Measurements from ENCODE around the gene COMMD1.
"Not testable (repeated sequence)": the region's sequence is repeated elsewhere in the genome, so short reads cannot be mapped to it uniquely, and the experiment has no call there.

Gene COMMD1

GRCh38 chr2:62030902-62031301 is 125.4 kb downstream of the COMMD1 start:
- DNase-seq (ENCODE audit: low spot score): no peak

GRCh38 chr2:62032096-62032495 is 126.6 kb downstream of the COMMD1 start:
- no peak for DNase-seq (ENCODE audit: low spot score)

GRCh38 chr2:62034715-62035114 is 129.2 kb downstream of the COMMD1 start:
- DNase-seq (ENCODE audit: low spot score): no peak

GRCh38 chr2:62036229-62036628 is 130.8 kb downstream of the COMMD1 start:
- no peak for DNase-seq (ENCODE audit: low spot score)

- DNase-seq (ENCODE audit: low spot score): no peak
Observed at GRCh38 chr2:62036761-62037250, 131.3 kb downstream of the COMMD1 start.

- no peak for DNase-seq (ENCODE audit: low spot score)
Observed at GRCh38 chr2:62038975-62039771, 133.7 kb downstream of the COMMD1 start.

- no peak for DNase-seq (ENCODE audit: low spot score)
Observed at GRCh38 chr2:62040926-62041325, 135.5 kb downstream of the COMMD1 start.

GRCh38 chr2:62041701-62042385 is 136.4 kb downstream of the COMMD1 start:
- DNase-seq (ENCODE audit: low spot score): not testable (repeated sequence)

- no peak for DNase-seq (ENCODE audit: low spot score)
Observed at GRCh38 chr2:62042400-62042799, 136.9 kb downstream of the COMMD1 start.

- DNase-seq (ENCODE audit: low spot score): no peak
Observed at GRCh38 chr2:62042944-62043343, 137.5 kb downstream of the COMMD1 start.

GRCh38 chr2:62045017-62045543 is 139.6 kb downstream of the COMMD1 start:
- no peak for DNase-seq (ENCODE audit: low spot score)

- no peak for DNase-seq (ENCODE audit: low spot score)
Observed at GRCh38 chr2:62046141-62046540, 140.7 kb downstream of the COMMD1 start.

GRCh38 chr2:62050456-62051045 is 145.1 kb downstream of the COMMD1 start:
- DNase-seq (ENCODE audit: low spot score): no peak

- no peak for DNase-seq (ENCODE audit: low spot score)
Observed at GRCh38 chr2:62054029-62054791, 148.7 kb downstream of the COMMD1 start.

- DNase-seq (ENCODE audit: low spot score): no peak
Observed at GRCh38 chr2:62054916-62055450, 149.5 kb downstream of the COMMD1 start.

GRCh38 chr2:62055724-62056336 is 150.4 kb downstream of the COMMD1 start:
- DNase-seq (ENCODE audit: low spot score): no peak

GRCh38 chr2:62056341-62056740 is 150.9 kb downstream of the COMMD1 start:
- DNase-seq (ENCODE audit: low spot score): no peak

- no peak for DNase-seq (ENCODE audit: low spot score)
Observed at GRCh38 chr2:62065243-62065642, 159.8 kb downstream of the COMMD1 start.

GRCh38 chr2:62071126-62071598 is 165.7 kb downstream of the COMMD1 start:
- no peak for DNase-seq (ENCODE audit: low spot score)

GRCh38 chr2:62071760-62072680 is 166.5 kb downstream of the COMMD1 start:
- no peak for DNase-seq (ENCODE audit: low spot score)
